Measurements from ENCODE around the gene BCL7A. TPM values are rescaled to one million over a fixed set of nuclear protein-coding genes. Genes with fewer than 3 reads are reported as not detected.

Gene BCL7A
- total and polyA plus RNA-seq, 4 donors, result 3.5 to 8.3 (median 4.9) TPM

- no peak for DNase-seq (ENCODE audit: low spot score)
- H3K27ac ChIP-seq (ENCODE audit: low read depth in 1 of 2, low read length in 2 of 2), result no peak overlapping the region
- H3K9me3 ChIP-seq (ENCODE audit: control insufficient read depth in 4 of 4, low read length in 3 of 4), result no peaks in the 10 kb centered on the region
- no peaks in the 10 kb centered on the region for H3K36me3 ChIP-seq (ENCODE audit: control insufficient read depth in 4 of 4, insufficient read depth in 3 of 4, low read depth in 1 of 4, low read length in 3 of 4)
- H3K4me3 ChIP-seq (ENCODE audit: low read depth in 1 of 3, low read length in 3 of 3), result no peak overlapping the region
- H3K4me1 ChIP-seq (ENCODE audit: control insufficient read depth in 4 of 4, insufficient read depth in 4 of 4, low read length in 3 of 4), result peaks cover 15 to 36% (median 22%) of the 10 kb centered on the region in 4 donors
- H3K27me3 ChIP-seq (ENCODE audit: control insufficient read depth in 4 of 4, insufficient read depth in 4 of 4, low read length in 3 of 4), result no peaks in the 10 kb centered on the region
- WGBS, result 92% methylated on average over 3 of the region's 3 CpGs
- H3K9ac ChIP-seq (ENCODE audit: low read depth in 1 of 2, low read length in 2 of 2), result no peak overlapping the region
- TF ChIP-seq FOXA2 (IDR thresholded peaks at IDR 0.05) (no peak), JUND (IDR thresholded peaks at IDR 0.05) (no peak), RAD21 (IDR thresholded peaks at IDR 0.05) (no peak), SP1 (IDR thresholded peaks at IDR 0.05) (no peak), FOXA1 (IDR thresholded peaks at IDR 0.05) (no peak), GABPA (IDR thresholded peaks at IDR 0.05 in 1 of 2, conservative IDR thresholded peaks at IDR 0.05 in 1 of 2) (no peak), RXRA (IDR thresholded peaks at IDR 0.05) (no peak), ZBTB33 (IDR thresholded peaks at IDR 0.05) (no peak), ATF3 (IDR thresholded peaks at IDR 0.05) (no peak), TAF1 (conservative IDR thresholded peaks at IDR 0.05) (no peak), CTCF (IDR thresholded peaks at IDR 0.05; ENCODE audit: low read depth, low read length, missing input control) (no peak), HNF4G (IDR thresholded peaks at IDR 0.05) (no peak), HNF4A (conservative IDR thresholded peaks at IDR 0.05) (no peak), EGR1 (IDR thresholded peaks at IDR 0.05; ENCODE audit: low read depth in 2 of 2) (no peak), NR2F2 (IDR thresholded peaks at IDR 0.05) (no peak), MAX (IDR thresholded peaks at IDR 0.05) (no peak), YY1 (IDR thresholded peaks at IDR 0.05) (no peak), REST (IDR thresholded peaks at IDR 0.05) (no peak)
Measured at GRCh38 chr12:122102331-122102730, 80.6 kb downstream of the BCL7A start.
